A204.1 (cell line): ENCODE measurements around the gene CTIF.

ENCODE experiments used
- FAIRE-seq: peaks from 2 replicates; lab custom pipeline; 2012; peaks lifted over from hg19 to GRCh38; lab: Jason Lieb, UNC

CTIF gene

GRCh38 chr18:48756511-48757226 is 217.8 kb downstream of the CTIF start:
- FAIRE-seq, result no peak

- no peak for FAIRE-seq
Measured at GRCh38 chr18:48757367-48757766, 218.5 kb downstream of the CTIF start.

GRCh38 chr18:48757906-48758305 is 219.1 kb downstream of the CTIF start:
- no peak for FAIRE-seq

GRCh38 chr18:48761582-48761981 is 222.8 kb downstream of the CTIF start:
- no peak for FAIRE-seq

GRCh38 chr18:48762022-48762421 is 223.2 kb downstream of the CTIF start:
- FAIRE-seq, result no peak

GRCh38 chr18:48762836-48763718 is 224.2 kb downstream of the CTIF start:
- FAIRE-seq, result no peak

- no peak for FAIRE-seq
Measured at GRCh38 chr18:48763719-48764100, 224.9 kb downstream of the CTIF start.

- no peak for FAIRE-seq
Measured at GRCh38 chr18:48765053-48765452, 226.2 kb downstream of the CTIF start.

- FAIRE-seq, result no peak
Measured at GRCh38 chr18:48766026-48766425, 227.2 kb downstream of the CTIF start.

GRCh38 chr18:48766487-48766886 is 227.7 kb downstream of the CTIF start:
- FAIRE-seq, result no peak

- FAIRE-seq, result no peak
Measured at GRCh38 chr18:48767090-48767690, 228.4 kb downstream of the CTIF start.

- no peak for FAIRE-seq
Measured at GRCh38 chr18:48769006-48769636, 230.3 kb downstream of the CTIF start.

- no peak for FAIRE-seq
Measured at GRCh38 chr18:48770243-48770642, 231.4 kb downstream of the CTIF start.

- FAIRE-seq, result no peak
Measured at GRCh38 chr18:48771641-48772375, 233.0 kb downstream of the CTIF start.

- FAIRE-seq, result no peak
Measured at GRCh38 chr18:48772457-48772856, 233.6 kb downstream of the CTIF start.

- FAIRE-seq, result no peak
Measured at GRCh38 chr18:48773821-48774220, 235.0 kb downstream of the CTIF start.

- no peak for FAIRE-seq
Measured at GRCh38 chr18:48774941-48775340, 236.1 kb downstream of the CTIF start.

- no peak for FAIRE-seq
Measured at GRCh38 chr18:48775372-48776155, 236.7 kb downstream of the CTIF start.

- no peak for FAIRE-seq
Measured at GRCh38 chr18:48776156-48776555, 237.3 kb downstream of the CTIF start.

- no peak for FAIRE-seq
Measured at GRCh38 chr18:48776641-48777025, 237.8 kb downstream of the CTIF start.
